ENCODE results near the gene ASTN1. TPM values are rescaled to one million over a fixed set of nuclear protein-coding genes. Genes with fewer than 3 reads are reported as not detected.

The ASTN1 gene
- total RNA-seq, 1 donor from 2014 or later = not detected

DNA sequence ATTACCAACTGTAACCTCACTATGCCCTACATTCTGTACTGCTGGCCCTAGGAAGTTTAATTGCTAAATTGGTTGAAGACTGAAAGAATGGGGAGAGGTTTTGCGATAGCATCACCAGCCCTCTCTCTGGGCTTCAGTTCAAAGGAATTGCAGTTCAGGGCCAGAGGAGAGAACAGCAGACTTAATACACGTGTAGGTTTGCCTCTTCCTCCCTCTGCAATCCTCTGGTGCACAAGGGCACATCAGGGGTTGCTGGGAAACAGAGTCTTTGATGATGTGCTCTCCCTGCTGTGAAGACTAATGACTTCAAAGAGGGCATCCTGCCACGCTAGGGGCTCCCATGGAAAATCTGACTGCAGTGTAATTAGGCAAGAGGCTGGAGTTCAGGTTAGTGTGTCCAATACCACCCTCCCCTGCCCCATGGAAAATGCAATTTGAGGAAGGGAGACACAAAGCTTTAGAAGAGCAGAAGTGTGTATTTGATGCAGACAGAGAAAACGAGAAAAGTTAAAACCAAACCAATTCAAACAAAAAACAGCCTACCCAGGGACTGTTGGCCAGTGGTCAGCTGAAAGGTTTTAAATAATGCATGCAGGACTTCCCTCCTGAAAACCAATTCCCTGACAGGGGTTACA lies 167.9 kb downstream of the ASTN1 start:
- Histone ChIP-seq H3K4me3 (ENCODE audit: low read depth, low read length) (no peak overlapping the region), H3K27me3 (ENCODE audit: control insufficient read depth, insufficient read depth, low read length) (no peaks in the 10 kb centered on the region), H3K36me3 (ENCODE audit: control insufficient read depth, insufficient read depth, low read length) (no peaks in the 10 kb centered on the region)
- no peak for FAIRE-seq
- TF ChIP-seq, protein P1, sequence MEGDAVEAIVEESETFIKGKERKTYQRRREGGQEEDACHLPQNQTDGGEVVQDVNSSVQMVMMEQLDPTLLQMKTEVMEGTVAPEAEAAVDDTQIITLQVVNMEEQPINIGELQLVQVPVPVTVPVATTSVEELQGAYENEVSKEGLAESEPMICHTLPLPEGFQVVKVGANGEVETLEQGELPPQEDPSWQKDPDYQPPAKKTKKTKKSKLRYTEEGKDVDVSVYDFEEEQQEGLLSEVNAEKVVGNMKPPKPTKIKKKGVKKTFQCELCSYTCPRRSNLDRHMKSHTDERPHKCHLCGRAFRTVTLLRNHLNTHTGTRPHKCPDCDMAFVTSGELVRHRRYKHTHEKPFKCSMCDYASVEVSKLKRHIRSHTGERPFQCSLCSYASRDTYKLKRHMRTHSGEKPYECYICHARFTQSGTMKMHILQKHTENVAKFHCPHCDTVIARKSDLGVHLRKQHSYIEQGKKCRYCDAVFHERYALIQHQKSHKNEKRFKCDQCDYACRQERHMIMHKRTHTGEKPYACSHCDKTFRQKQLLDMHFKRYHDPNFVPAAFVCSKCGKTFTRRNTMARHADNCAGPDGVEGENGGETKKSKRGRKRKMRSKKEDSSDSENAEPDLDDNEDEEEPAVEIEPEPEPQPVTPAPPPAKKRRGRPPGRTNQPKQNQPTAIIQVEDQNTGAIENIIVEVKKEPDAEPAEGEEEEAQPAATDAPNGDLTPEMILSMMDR (IDR thresholded peaks at IDR 0.05; ENCODE audit: insufficient read depth, low read length, severe bottlenecking) = no peak
- DNase-seq (ENCODE audit: low read depth) = no peak

DNA sequence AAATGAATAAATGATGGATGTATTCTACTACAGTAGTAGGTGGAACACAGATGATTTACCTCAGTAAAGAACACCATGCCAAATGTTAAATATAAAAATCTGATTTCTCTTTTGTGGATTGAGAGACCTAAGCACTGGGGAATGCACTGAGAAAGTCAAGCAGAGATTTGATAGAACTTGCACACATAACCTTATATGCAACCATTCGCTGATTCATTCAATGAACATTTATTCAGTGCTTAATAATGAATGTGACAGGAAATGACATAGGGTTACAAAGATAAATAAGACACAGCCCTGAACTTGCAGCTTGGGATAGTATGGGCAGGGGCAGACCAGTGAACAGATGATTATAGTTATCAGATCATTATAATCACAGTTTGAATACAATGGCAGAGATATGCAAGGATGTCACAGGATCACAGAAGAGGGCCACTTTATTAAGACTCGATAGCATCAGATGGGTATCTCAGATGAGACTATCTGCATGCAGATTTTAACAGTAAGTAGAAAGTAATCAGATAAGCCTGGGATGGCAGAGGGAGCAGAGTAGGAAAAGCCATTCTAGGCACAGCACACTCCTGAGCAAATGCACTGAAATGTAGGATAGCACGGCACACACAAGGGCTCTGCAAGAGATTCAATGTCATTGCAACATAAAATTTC lies 169.4 kb downstream of the ASTN1 start:
- FAIRE-seq = no peak
- H3K27me3 ChIP-seq (ENCODE audit: control insufficient read depth, insufficient read depth, low read length) = no peaks in the 10 kb centered on the region
- no peaks in the 10 kb centered on the region for H3K36me3 ChIP-seq (ENCODE audit: control insufficient read depth, insufficient read depth, low read length)
- peak; percentile 93 for DNase-seq (ENCODE audit: low read depth)
- TF ChIP-seq, protein P1 (IDR thresholded peaks at IDR 0.05; ENCODE audit: insufficient read depth, low read length, severe bottlenecking) = no peak
- no peak overlapping the region for H3K4me3 ChIP-seq (ENCODE audit: low read depth, low read length)

DNA sequence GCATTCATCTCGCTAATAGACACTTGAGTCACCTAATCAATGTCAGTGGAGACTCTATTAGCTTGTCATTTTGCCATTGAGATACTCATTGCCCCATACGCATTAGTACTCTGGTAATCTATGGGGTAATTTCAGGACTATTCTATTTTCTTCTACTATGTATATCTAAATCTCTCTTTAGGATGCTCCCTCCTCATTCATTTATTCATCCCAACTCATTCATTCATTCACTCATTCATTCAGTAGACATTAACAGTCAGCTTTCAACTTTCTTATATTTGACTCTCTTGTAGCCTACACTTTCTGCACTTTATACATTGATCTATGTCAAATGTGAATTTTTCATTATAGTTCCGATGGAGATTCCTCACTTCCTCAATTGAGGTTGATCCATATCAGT lies 170.9 kb downstream of the ASTN1 start:
- TF ChIP-seq, protein P1 (IDR thresholded peaks at IDR 0.05; ENCODE audit: insufficient read depth, low read length, severe bottlenecking) = no peak
- FAIRE-seq = no peak

DNA sequence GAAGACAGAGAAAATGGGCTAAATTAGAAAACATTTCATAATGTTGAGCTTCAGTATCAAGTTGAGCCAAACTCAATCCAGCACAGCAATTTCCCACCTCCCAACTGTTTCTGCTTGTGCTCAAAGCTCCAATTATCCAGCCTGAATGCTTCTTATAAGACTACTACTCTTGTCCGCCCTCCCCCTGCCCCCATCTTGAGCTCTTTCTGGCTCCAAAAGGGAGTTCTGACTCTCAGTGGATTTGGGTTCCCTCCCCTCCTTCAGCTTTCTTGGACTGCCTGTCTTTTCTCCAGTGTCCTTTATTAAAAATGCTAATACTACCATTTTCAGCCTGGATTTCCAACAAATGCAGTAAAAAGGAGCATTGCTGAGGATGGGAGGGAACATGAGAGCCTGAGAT lies 174.8 kb downstream of the ASTN1 start:
- no peaks in the 10 kb centered on the region for H3K27me3 ChIP-seq (ENCODE audit: control insufficient read depth, insufficient read depth, low read length)
- TF ChIP-seq, protein P1 (IDR thresholded peaks at IDR 0.05; ENCODE audit: insufficient read depth, low read length, severe bottlenecking) = no peak
- no peak overlapping the region for H3K4me3 ChIP-seq (ENCODE audit: low read depth, low read length)
- no peaks in the 10 kb centered on the region for H3K36me3 ChIP-seq (ENCODE audit: control insufficient read depth, insufficient read depth, low read length)
- DNase-seq (ENCODE audit: low read depth) = no peak
- FAIRE-seq = no peak

More for the DNA sequence above, 170.9 kb downstream of the ASTN1 start:
- no peaks in the 10 kb centered on the region for H3K27me3 ChIP-seq (ENCODE audit: control insufficient read depth, insufficient read depth, low read length)
- H3K4me3 ChIP-seq (ENCODE audit: low read depth, low read length) = no peak overlapping the region
- DNase-seq (ENCODE audit: low read depth) = no peak
- no peaks in the 10 kb centered on the region for H3K36me3 ChIP-seq (ENCODE audit: control insufficient read depth, insufficient read depth, low read length)

DNA sequence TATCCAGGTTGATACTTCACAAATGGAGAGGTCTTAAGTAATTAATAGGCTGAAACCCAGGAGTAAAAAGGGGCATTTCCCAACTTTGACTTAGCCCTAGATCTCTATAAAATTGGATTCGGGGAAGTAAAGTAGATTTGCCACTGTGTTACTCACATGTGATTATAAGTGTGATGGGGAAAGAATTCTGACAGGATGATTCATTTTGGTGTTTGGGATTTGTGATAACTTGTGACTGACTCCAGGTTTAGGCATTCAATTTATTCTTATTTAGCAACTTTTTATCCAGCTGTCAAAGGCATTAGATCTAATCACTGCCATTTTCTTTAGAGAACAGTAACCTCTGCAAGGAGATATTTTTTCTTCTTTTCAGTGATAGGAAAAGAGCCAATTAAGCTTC lies 175.5 kb downstream of the ASTN1 start:
- DNase-seq (ENCODE audit: low read depth) = peak; percentile 93
- FAIRE-seq = no peak
- TF ChIP-seq, protein P1 (IDR thresholded peaks at IDR 0.05; ENCODE audit: insufficient read depth, low read length, severe bottlenecking) = no peak

More for the DNA sequence above, 175.5 kb downstream of the ASTN1 start:
- no peaks in the 10 kb centered on the region for H3K36me3 ChIP-seq (ENCODE audit: control insufficient read depth, insufficient read depth, low read length)
- H3K4me3 ChIP-seq (ENCODE audit: low read depth, low read length) = no peak overlapping the region
- H3K27me3 ChIP-seq (ENCODE audit: control insufficient read depth, insufficient read depth, low read length) = no peaks in the 10 kb centered on the region

Data from bronchial epithelial cell (primary cell).